WTC11 (cell line): ENCODE results near the gene SNX20. TPM values are rescaled to one million over a fixed set of nuclear protein-coding genes. Genes with fewer than 3 reads are reported as not detected.

Experiments used
- ATAC-seq: fragments of 200-7000 bp; cut with Tn5 transposase; 2 replicates; pipeline ENCODE4 v1.10.0; 2021; ENCODE audit warnings: mild to moderate bottlenecking, moderate library complexity
- CTCF ChIA-PET: fragments of 300-600 bp; sonication (Branson Sonifier 250); formaldehyde crosslinking; loops from one replicate; lab custom pipeline; 2021; ENCODE audit warnings: antibody characterized with exemption; lab: Charles Lee
- POLR2A ChIA-PET: fragments of 350-600 bp; sonication (Branson Sonifier 250); formaldehyde crosslinking; loops from one replicate; lab custom pipeline; 2021; ENCODE audit warnings: antibody characterized with exemption; lab: Charles Lee
- DNase-seq: peaks from one replicate; pipeline ENCODE4 v3.0.0; 2021; ENCODE audit warnings: low spot score
- H3K27ac Mint-ChIP-seq: 2 replicates; pipeline ENCODE4 v1.8.0; 2021; ENCODE audit warnings: mixed read lengths
- H3K27me3 Mint-ChIP-seq: 2 replicates; pipeline ENCODE4 v1.8.0; 2021; ENCODE audit warnings: low read depth, mild to moderate bottlenecking, moderate library complexity, mixed read lengths
- H3K36me3 Mint-ChIP-seq: 2 replicates; pipeline ENCODE4 v1.8.0; 2021; ENCODE audit warnings: mixed read lengths
- H3K4me1 Mint-ChIP-seq: 2 replicates; pipeline ENCODE4 v1.8.0; 2022; ENCODE audit warnings: mixed read lengths
- H3K4me3 Mint-ChIP-seq: 2 replicates; pipeline ENCODE4 v1.8.0; 2021; ENCODE audit warnings: mild to moderate bottlenecking, moderate library complexity, mixed read lengths
- H3K9me3 Mint-ChIP-seq: 2 replicates; pipeline ENCODE4 v1.8.0; 2021; ENCODE audit warnings: mixed read lengths
- CREB1 ChIP-seq: sonication (generic); formaldehyde crosslinking; IDR thresholded peaks from 2 replicates; pipeline ENCODE4 v1.8.0; 2023; ENCODE audit warnings: mild to moderate bottlenecking, missing genetic modification reagents
- EMX1 ChIP-seq: fragments of 250-450 bp; sonication (Bioruptor Pico); IDR thresholded peaks from 2 replicates; pipeline ENCODE4 v1.8.0; 2021; ENCODE audit warnings: mild to moderate bottlenecking
- GRHL2 ChIP-seq: fragments of 250-450 bp; sonication (Bioruptor Pico); IDR thresholded peaks from 2 replicates; pipeline ENCODE4 v1.8.0; 2022; ENCODE audit warnings: mild to moderate bottlenecking, moderate library complexity; ENCODE audit not compliant: insufficient replicate concordance, severe bottlenecking
- IRF2 ChIP-seq: sonication (generic); formaldehyde crosslinking; IDR thresholded peaks from 2 replicates; pipeline ENCODE4 v1.8.0; 2022; ENCODE audit warnings: low read depth, missing genetic modification reagents, borderline replicate concordance
- JAZF1 ChIP-seq: fragments of 250-450 bp; sonication (Bioruptor Pico); IDR thresholded peaks from 2 replicates; pipeline ENCODE4 v1.9.0; 2021; ENCODE audit warnings: moderate library complexity, mild to moderate bottlenecking, inconsistent platforms
- JUN ChIP-seq: sonication (generic); formaldehyde crosslinking; IDR thresholded peaks from 2 replicates; pipeline ENCODE4 v1.8.0; 2023; ENCODE audit warnings: mild to moderate bottlenecking, missing genetic modification reagents
- NFYB ChIP-seq: sonication (generic); formaldehyde crosslinking; conservative IDR thresholded peaks from 2 replicates; pipeline ENCODE4 v1.8.0; 2022; ENCODE audit warnings: low read depth, missing genetic modification reagents
- SMAD4 ChIP-seq: sonication (generic); formaldehyde crosslinking; IDR thresholded peaks from 2 replicates; pipeline ENCODE4 v1.8.0; 2022; ENCODE audit warnings: mild to moderate bottlenecking, missing genetic modification reagents
- TCF7 ChIP-seq: sonication (generic); formaldehyde crosslinking; IDR thresholded peaks from 2 replicates; pipeline ENCODE4 v1.8.0; 2022; ENCODE audit warnings: mild to moderate bottlenecking, low read depth, missing genetic modification reagents, moderate library complexity
- ZNF138 ChIP-seq: sonication (generic); formaldehyde crosslinking; conservative IDR thresholded peaks from 2 replicates; pipeline ENCODE4 v1.8.1; 2022; ENCODE audit warnings: mild to moderate bottlenecking, moderate library complexity, missing genetic modification reagents
- ZNF219 ChIP-seq: sonication (generic); formaldehyde crosslinking; IDR thresholded peaks from 2 replicates; pipeline ENCODE4 v1.8.0; 2023; ENCODE audit warnings: missing genetic modification reagents, mild to moderate bottlenecking, borderline replicate concordance
- total RNA-seq: library from RNA; stranded (reverse); gene quantifications from 3 replicates; pipeline ENCODE4 v1.2.3, GENCODE V29; 2021
- TF ChIP-seq, protein P1 (sequence below): sonication (generic); formaldehyde crosslinking; IDR thresholded peaks from 2 replicates; pipeline ENCODE4 v1.8.0; 2023; ENCODE audit warnings: mild to moderate bottlenecking, missing genetic modification reagents
- TF ChIP-seq, protein P2 (sequence below): sonication (generic); formaldehyde crosslinking; IDR thresholded peaks from 2 replicates; pipeline ENCODE4 v1.8.1; 2023; ENCODE audit warnings: mild to moderate bottlenecking, missing genetic modification reagents, borderline replicate concordance
- TF ChIP-seq, protein P3 (sequence below): sonication (generic); formaldehyde crosslinking; IDR thresholded peaks from 2 replicates; pipeline ENCODE4 v1.8.1; 2022; ENCODE audit warnings: mild to moderate bottlenecking, moderate library complexity, missing genetic modification reagents

SNX20 gene
- total RNA-seq, 1 experiment from 2014 or later, result not detected

DNA sequence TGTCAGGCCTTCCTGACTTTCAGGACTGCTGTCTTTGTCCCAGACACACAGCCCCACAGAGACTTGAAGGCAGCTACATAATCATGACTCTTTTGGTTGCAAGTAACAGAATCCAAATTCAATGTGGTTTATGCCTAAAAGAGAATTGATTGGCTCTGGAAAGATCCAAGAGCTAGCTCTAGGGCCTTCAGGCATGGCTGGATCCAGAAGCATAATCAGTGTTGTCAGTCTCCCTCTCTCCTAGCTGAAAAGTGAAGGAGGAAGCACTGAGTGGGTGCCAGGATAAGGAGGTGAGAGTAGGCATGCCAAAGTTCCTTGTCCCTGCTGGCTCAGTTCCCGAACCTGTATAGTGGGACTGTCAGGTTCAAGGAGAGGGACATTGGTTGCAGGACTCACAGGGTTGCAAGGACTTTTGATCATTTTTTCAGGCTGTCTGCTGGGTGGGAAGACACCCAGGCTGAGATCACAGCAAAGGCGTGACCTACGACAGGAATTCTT is 25.5 kb downstream of the SNX20 start:
- DNase-seq, result no peak
- no peak overlapping the region for H3K4me3 Mint-ChIP-seq
- no peak for ATAC-seq
- TF ChIP-seq IRF2 (CRISPR knock-in tag), result no peak
- no peaks in the 10 kb centered on the region for H3K36me3 Mint-ChIP-seq
- no peaks in the 10 kb centered on the region; the same call in 1 of the 2 replicates for H3K27me3 Mint-ChIP-seq
- no peak overlapping the region for H3K27ac Mint-ChIP-seq
- peaks cover 5% of the 10 kb centered on the region for H3K9me3 Mint-ChIP-seq
- CTCF ChIA-PET, result interaction anchor here (1.8 to 3.0 kb wide), 2 partner anchors 10 to 62 kb away, joined by 6 to 14 read pairs; no protein-coding TSS in a partner anchor
- no peaks in the 10 kb centered on the region for H3K4me1 Mint-ChIP-seq
- POLR2A ChIA-PET, result no interaction called here

DNA sequence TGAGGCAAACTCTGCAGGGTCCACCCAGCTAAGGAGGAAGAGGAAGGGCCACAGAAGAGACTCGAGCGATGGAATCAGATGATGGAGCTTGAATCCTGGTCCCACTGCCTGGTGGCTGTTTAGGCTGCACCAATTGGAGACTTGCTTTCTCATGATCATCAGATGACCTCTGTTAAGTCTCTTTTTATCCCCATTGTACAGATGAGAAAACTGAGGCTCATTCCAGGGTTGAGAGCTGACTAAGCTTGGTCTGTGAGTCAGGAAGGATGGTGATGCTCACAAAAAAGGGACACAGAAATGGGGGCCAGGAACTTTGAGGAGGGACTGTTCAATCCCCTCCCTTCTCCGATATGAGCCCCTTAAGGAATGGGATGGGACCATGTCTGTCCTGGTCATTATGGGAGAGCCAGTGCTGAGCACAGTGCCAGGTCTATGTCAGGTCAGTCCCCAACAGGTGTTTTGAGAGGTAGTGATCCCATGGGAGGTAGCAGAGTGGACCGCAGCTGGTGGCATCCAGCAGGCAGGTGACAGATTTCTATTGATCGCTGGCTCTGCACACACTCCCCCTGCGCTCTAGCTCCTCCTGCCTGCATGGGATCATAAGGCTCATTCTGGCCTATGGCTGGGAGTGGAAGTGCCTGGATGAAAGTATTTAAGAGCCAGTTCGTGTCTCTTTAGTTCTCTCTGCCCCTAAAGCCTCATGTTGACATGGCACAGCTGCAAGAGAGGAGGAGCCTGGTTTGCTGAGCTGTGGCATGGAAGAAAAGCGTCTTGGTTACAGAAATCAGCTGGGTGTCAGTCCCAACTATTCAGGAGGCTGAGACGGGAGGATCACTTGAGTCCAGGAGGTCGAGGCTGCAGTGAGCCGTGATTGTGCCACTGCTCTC is 27.2 kb downstream of the SNX20 start:
- CTCF ChIA-PET, result interaction anchor here (0.7 to 2.9 kb wide), 6 partner anchors 12 to 327 kb away, joined by 3 to 11 read pairs (median 4); no protein-coding TSS in a partner anchor
- POLR2A ChIA-PET, result interaction anchor here (0.5 kb wide), 1 partner anchor 45 kb away, joined by 4 read pairs; no protein-coding TSS in a partner anchor

DNA sequence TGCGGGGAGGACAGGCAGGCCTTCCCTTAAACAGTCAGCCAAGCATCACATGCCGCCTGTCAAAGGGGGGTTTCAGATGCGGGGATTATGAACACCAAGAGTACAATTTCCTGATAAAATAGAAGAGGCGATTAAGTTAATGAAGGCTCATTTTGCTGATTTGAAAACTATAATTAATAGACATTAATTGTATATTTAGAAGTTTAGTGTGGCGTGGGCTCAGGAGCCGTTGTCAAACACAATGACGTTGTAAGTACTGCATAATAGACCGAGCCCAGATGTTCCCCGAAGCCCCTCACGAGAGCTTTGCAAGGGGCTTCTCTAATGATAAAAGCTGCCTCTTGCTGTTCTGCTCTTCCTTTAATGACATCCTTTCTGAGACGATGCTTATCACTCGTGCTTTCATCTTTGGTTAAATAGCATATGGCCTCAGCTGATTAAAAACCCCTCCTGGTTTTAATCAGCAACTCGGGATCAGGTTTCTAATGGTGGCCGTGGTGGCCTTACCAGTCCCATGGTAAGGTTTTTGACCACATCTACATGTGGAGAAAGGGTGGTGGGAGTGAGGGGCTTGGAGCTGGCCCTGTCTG is 28.2 kb downstream of the SNX20 start:
- POLR2A ChIA-PET, result interaction anchor here (0.5 kb wide), 1 partner anchor 46 kb away, joined by 4 read pairs; no protein-coding TSS in a partner anchor
- no peak for DNase-seq
- Mint-ChIP-seq H3K27ac (no peak overlapping the region), H3K36me3 (no peaks in the 10 kb centered on the region), H3K4me1 (no peaks in the 10 kb centered on the region), H3K4me3 (no peak overlapping the region), H3K27me3 (no peaks in the 10 kb centered on the region; the same call in 1 of the 2 replicates), H3K9me3 (peaks cover 5% of the 10 kb centered on the region)
- CTCF ChIA-PET, result interaction anchor here (1.2 to 2.9 kb wide), 6 partner anchors 12 to 326 kb away, joined by 3 to 14 read pairs (median 6); no protein-coding TSS in a partner anchor
- ATAC-seq, result no peak
- TF ChIP-seq CREB1 (CRISPR knock-in tag), result no peak
- TF ChIP-seq, protein P1, sequence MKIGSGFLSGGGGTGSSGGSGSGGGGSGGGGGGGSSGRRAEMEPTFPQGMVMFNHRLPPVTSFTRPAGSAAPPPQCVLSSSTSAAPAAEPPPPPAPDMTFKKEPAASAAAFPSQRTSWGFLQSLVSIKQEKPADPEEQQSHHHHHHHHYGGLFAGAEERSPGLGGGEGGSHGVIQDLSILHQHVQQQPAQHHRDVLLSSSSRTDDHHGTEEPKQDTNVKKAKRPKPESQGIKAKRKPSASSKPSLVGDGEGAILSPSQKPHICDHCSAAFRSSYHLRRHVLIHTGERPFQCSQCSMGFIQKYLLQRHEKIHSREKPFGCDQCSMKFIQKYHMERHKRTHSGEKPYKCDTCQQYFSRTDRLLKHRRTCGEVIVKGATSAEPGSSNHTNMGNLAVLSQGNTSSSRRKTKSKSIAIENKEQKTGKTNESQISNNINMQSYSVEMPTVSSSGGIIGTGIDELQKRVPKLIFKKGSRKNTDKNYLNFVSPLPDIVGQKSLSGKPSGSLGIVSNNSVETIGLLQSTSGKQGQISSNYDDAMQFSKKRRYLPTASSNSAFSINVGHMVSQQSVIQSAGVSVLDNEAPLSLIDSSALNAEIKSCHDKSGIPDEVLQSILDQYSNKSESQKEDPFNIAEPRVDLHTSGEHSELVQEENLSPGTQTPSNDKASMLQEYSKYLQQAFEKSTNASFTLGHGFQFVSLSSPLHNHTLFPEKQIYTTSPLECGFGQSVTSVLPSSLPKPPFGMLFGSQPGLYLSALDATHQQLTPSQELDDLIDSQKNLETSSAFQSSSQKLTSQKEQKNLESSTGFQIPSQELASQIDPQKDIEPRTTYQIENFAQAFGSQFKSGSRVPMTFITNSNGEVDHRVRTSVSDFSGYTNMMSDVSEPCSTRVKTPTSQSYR (CRISPR knock-in tag), result no peak
- no peak for TF ChIP-seq GRHL2 (CRISPR knock-in tag)
- no peak for TF ChIP-seq TCF7 (CRISPR knock-in tag)
- no peak for TF ChIP-seq NFYB (CRISPR knock-in tag)
- no peak for TF ChIP-seq EMX1 (CRISPR knock-in tag)
- no peak for TF ChIP-seq JAZF1 (CRISPR knock-in tag)
- TF ChIP-seq JUN (CRISPR knock-in tag), result no peak
- no peak for TF ChIP-seq ZNF219

More for the DNA sequence above, 27.2 kb downstream of the SNX20 start:
- Mint-ChIP-seq H3K27me3 (no peaks in the 10 kb centered on the region; the same call in 1 of the 2 replicates), H3K4me1 (no peaks in the 10 kb centered on the region)
- no peak for DNase-seq
- TF ChIP-seq ZNF138 (CRISPR knock-in tag), result no peak
- TF ChIP-seq, protein P2, sequence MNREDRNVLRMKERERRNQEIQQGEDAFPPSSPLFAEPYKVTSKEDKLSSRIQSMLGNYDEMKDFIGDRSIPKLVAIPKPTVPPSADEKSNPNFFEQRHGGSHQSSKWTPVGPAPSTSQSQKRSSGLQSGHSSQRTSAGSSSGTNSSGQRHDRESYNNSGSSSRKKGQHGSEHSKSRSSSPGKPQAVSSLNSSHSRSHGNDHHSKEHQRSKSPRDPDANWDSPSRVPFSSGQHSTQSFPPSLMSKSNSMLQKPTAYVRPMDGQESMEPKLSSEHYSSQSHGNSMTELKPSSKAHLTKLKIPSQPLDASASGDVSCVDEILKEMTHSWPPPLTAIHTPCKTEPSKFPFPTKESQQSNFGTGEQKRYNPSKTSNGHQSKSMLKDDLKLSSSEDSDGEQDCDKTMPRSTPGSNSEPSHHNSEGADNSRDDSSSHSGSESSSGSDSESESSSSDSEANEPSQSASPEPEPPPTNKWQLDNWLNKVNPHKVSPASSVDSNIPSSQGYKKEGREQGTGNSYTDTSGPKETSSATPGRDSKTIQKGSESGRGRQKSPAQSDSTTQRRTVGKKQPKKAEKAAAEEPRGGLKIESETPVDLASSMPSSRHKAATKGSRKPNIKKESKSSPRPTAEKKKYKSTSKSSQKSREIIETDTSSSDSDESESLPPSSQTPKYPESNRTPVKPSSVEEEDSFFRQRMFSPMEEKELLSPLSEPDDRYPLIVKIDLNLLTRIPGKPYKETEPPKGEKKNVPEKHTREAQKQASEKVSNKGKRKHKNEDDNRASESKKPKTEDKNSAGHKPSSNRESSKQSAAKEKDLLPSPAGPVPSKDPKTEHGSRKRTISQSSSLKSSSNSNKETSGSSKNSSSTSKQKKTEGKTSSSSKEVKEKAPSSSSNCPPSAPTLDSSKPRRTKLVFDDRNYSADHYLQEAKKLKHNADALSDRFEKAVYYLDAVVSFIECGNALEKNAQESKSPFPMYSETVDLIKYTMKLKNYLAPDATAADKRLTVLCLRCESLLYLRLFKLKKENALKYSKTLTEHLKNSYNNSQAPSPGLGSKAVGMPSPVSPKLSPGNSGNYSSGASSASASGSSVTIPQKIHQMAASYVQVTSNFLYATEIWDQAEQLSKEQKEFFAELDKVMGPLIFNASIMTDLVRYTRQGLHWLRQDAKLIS (CRISPR knock-in tag), result no peak
- TF ChIP-seq SMAD4 (CRISPR knock-in tag), result no peak
- TF ChIP-seq, protein P1 (CRISPR knock-in tag), result no peak
- TF ChIP-seq, protein P3, sequence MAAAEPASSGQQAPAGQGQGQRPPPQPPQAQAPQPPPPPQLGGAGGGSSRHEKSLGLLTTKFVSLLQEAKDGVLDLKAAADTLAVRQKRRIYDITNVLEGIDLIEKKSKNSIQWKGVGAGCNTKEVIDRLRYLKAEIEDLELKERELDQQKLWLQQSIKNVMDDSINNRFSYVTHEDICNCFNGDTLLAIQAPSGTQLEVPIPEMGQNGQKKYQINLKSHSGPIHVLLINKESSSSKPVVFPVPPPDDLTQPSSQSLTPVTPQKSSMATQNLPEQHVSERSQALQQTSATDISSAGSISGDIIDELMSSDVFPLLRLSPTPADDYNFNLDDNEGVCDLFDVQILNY (CRISPR knock-in tag), result no peak
- TF ChIP-seq, all 79 proteins: peak for 0
- Mint-ChIP-seq H3K36me3 (no peaks in the 10 kb centered on the region), H3K9me3 (peaks cover 5% of the 10 kb centered on the region), H3K4me3 (no peak overlapping the region), H3K27ac (no peak overlapping the region)
- no peak for ATAC-seq
